Measurements from ENCODE around the gene KLK7. TPM values are rescaled to one million over a fixed set of nuclear protein-coding genes. Genes with fewer than 3 reads are reported as not detected.
A peak's percentile ranks its signal among the peaks of the same experiment; 100 is the strongest.

Gene KLK7
- total RNA-seq, 1 donor from 2014 or later = 1.3 TPM

- no peak for DNase-seq (ENCODE audit: low spot score in 2 of 2, unreplicated experiment in 2 of 2)
- H3K4me3 Mint-ChIP-seq = no peak overlapping the region
- no peak overlapping the region for H3K27ac Mint-ChIP-seq
- no peaks in the 10 kb centered on the region for H3K9me3 Mint-ChIP-seq
- no peak for TF ChIP-seq CTCF (IDR thresholded peaks at IDR 0.05; ENCODE audit: unreplicated experiment)
- peaks cover 59% of the 10 kb centered on the region for H3K27me3 Mint-ChIP-seq (ENCODE audit: low read depth)
- no peaks in the 10 kb centered on the region for H3K36me3 Mint-ChIP-seq
- H3K4me1 Mint-ChIP-seq = peaks cover 18% of the 10 kb centered on the region
Observed at GRCh38 chr19:51003316-51003715, 19.6 kb upstream of the KLK7 start.

- TF ChIP-seq CTCF (IDR thresholded peaks at IDR 0.05; ENCODE audit: unreplicated experiment) = no peak
- H3K4me1 Mint-ChIP-seq = peaks cover 18% of the 10 kb centered on the region
- H3K27me3 Mint-ChIP-seq (ENCODE audit: low read depth) = peaks cover 63% of the 10 kb centered on the region
- H3K4me3 Mint-ChIP-seq = peak overlapping the region; percentile 33
- no peaks in the 10 kb centered on the region for H3K36me3 Mint-ChIP-seq
- H3K9me3 Mint-ChIP-seq = no peaks in the 10 kb centered on the region
- H3K27ac Mint-ChIP-seq = no peak overlapping the region
- no peak for DNase-seq (ENCODE audit: low spot score in 2 of 2, unreplicated experiment in 2 of 2)
Observed at GRCh38 chr19:51002542-51003311, 19.0 kb upstream of the KLK7 start.

- Mint-ChIP-seq H3K27me3 (ENCODE audit: low read depth) (peaks cover 62% of the 10 kb centered on the region), H3K27ac (peak overlapping the region; percentile 25), H3K36me3 (no peaks in the 10 kb centered on the region), H3K4me1 (peaks cover 18% of the 10 kb centered on the region), H3K9me3 (no peaks in the 10 kb centered on the region), H3K4me3 (peak overlapping the region; percentile 33)
- DNase-seq (ENCODE audit: low spot score in 2 of 2, unreplicated experiment in 2 of 2) = no peak
- TF ChIP-seq CTCF (IDR thresholded peaks at IDR 0.05; ENCODE audit: unreplicated experiment) = no peak
Observed at GRCh38 chr19:51002089-51002532, 18.4 kb upstream of the KLK7 start.

GRCh38 chr19:51001515-51001914, 17.8 kb upstream of the KLK7 start, which contains the start of gene KLK8:
Gene KLK8, minus strand, starts transcription at chr19:51001604. Its CDS starts 437 bp downstream, at chr19:51001167.
- Mint-ChIP-seq H3K9me3 (no peaks in the 10 kb centered on the region), H3K27me3 (ENCODE audit: low read depth) (peaks cover 62% of the 10 kb centered on the region), H3K4me1 (peaks cover 18% of the 10 kb centered on the region), H3K36me3 (no peaks in the 10 kb centered on the region), H3K4me3 (peak within 1 kb of the TSS; percentile 33), H3K27ac (peak within 1 kb of the TSS; percentile 59)
- no peak for DNase-seq (ENCODE audit: low spot score in 2 of 2, unreplicated experiment in 2 of 2)
- TF ChIP-seq CTCF (IDR thresholded peaks at IDR 0.05; ENCODE audit: unreplicated experiment) = no peak

GRCh38 chr19:51000981-51001380, 17.3 kb upstream of the KLK7 start:
- H3K36me3 Mint-ChIP-seq = no peaks in the 10 kb centered on the region
- peaks cover 18% of the 10 kb centered on the region for H3K4me1 Mint-ChIP-seq
- H3K9me3 Mint-ChIP-seq = no peaks in the 10 kb centered on the region
- no peak overlapping the region for H3K4me3 Mint-ChIP-seq
- H3K27me3 Mint-ChIP-seq (ENCODE audit: low read depth) = peaks cover 61% of the 10 kb centered on the region
- TF ChIP-seq CTCF (IDR thresholded peaks at IDR 0.05; ENCODE audit: unreplicated experiment) = no peak
- H3K27ac Mint-ChIP-seq = no peak overlapping the region
- no peak for DNase-seq (ENCODE audit: low spot score in 2 of 2, unreplicated experiment in 2 of 2)

Measured in mesothelial cell of epicardium (in vitro differentiated cells).